PC-3 (cell line): ENCODE measurements around the gene NTN1. TPM values are rescaled to one million over a fixed set of nuclear protein-coding genes. Genes with fewer than 3 reads are reported as not detected.

Source experiments
- ATAC-seq: fragments of 200-7000 bp; cut with Tn5 transposase; 2 replicates; pipeline ENCODE4 v1.9.1; 2020; ENCODE audit warnings: mild to moderate bottlenecking, moderate library complexity
- BruUV-seq: library from RNA; stranded (reverse); fragments of 400-500 nt; replicated peaks from 2 replicates; lab custom pipeline; 2021; lab: Mats Ljungman, UMichigan
- CTCF ChIA-PET: fragments of 300-600 bp; sonication (Branson Sonifier 250); formaldehyde crosslinking; loops from one replicate; lab custom pipeline; 2022; ENCODE audit warnings: antibody characterized with exemption; lab: Charles Lee
- POLR2A ChIA-PET: fragments of 300-600 bp; sonication (Branson Sonifier 250); formaldehyde crosslinking; loops from one replicate; lab custom pipeline; 2022; ENCODE audit warnings: antibody characterized with exemption; ENCODE audit not compliant: unreplicated experiment; lab: Charles Lee
- DNase-seq: peaks from one replicate; pipeline ENCODE4 v3.0.0-alpha.2; 2015
- H2AFZ ChIP-seq: fragments of 300-600 bp; sonication (generic); 2 replicates; pipeline ENCODE4 v1.6.0; 2016; ENCODE audit warnings: antibody characterized with exemption, low read length
- H3F3A ChIP-seq: fragments of 300-600 bp; sonication (generic); one replicate; pipeline ENCODE4 v1.6.0; 2017; ENCODE audit warnings: antibody characterized with exemption, low read length, control low read depth, mild to moderate bottlenecking; ENCODE audit not compliant: unreplicated experiment
- H3K27ac ChIP-seq: fragments of 300-600 bp; sonication (generic); 2 replicates; pipeline ENCODE4 v1.5.1; 2016; ENCODE audit warnings: mild to moderate bottlenecking, low read length
- H3K27me3 ChIP-seq: fragments of 300-600 bp; sonication (generic); 2 replicates; pipeline ENCODE4 v1.6.1; 2016; ENCODE audit warnings: low read length, mixed read lengths
- H3K36me3 ChIP-seq: fragments of 300-600 bp; sonication (generic); 2 replicates; pipeline ENCODE4 v1.6.1; 2016; ENCODE audit warnings: low read depth, mixed run types, low read length, mixed read lengths
- H3K4me1 ChIP-seq: fragments of 300-600 bp; sonication (generic); 2 replicates; pipeline ENCODE4 v1.5.1; 2016; ENCODE audit warnings: low read length; ENCODE audit not compliant: insufficient read depth
- H3K4me2 ChIP-seq: fragments of 300-600 bp; sonication (generic); 2 replicates; pipeline ENCODE4 v1.6.0; 2016; ENCODE audit warnings: low read length
- H3K4me3 ChIP-seq: fragments of 300-600 bp; sonication (generic); 2 replicates; pipeline ENCODE4 v1.5.1; 2016; ENCODE audit warnings: mild to moderate bottlenecking, low read length, mixed read lengths
- H3K79me2 ChIP-seq: fragments of 300-600 bp; sonication (generic); 2 replicates; pipeline ENCODE4 v1.6.1; 2017; ENCODE audit warnings: low read length, mixed read lengths
- H3K9ac ChIP-seq: fragments of 300-600 bp; sonication (generic); 2 replicates; pipeline ENCODE4 v1.6.0; 2016; ENCODE audit warnings: mild to moderate bottlenecking, low read length
- H3K9me2 ChIP-seq: fragments of 300-600 bp; sonication (generic); replicated peaks from 2 replicates; pipeline ENCODE4 v1.6.1; 2016; ENCODE audit warnings: mixed run types, low read length, mixed read lengths
- H3K9me3 ChIP-seq: fragments of 300-600 bp; sonication (generic); 2 replicates; pipeline ENCODE4 v1.6.1; 2016; ENCODE audit warnings: low read length, mixed read lengths
- H4K20me1 ChIP-seq: fragments of 300-600 bp; sonication (generic); 2 replicates; pipeline ENCODE4 v1.6.1; 2016; ENCODE audit warnings: low read length, mixed read lengths
- CTCF ChIP-seq: fragments of 300-600 bp; sonication (generic); conservative IDR thresholded peaks from 2 replicates; pipeline ENCODE4 v1.5.1; 2017; ENCODE audit warnings: antibody characterized with exemption, low read depth, mild to moderate bottlenecking, low read length
- EZH2 ChIP-seq: fragments of 300-600 bp; sonication (generic); IDR thresholded peaks from one replicate; pipeline ENCODE4 v1.6.1; 2017; ENCODE audit warnings: antibody characterized with exemption, mild to moderate bottlenecking, low read length; ENCODE audit not compliant: unreplicated experiment
- EZH2phosphoT487 ChIP-seq: fragments of 300-600 bp; sonication (generic); IDR thresholded peaks from 2 replicates; pipeline ENCODE4 v1.6.1; 2018; ENCODE audit warnings: mild to moderate bottlenecking, antibody characterized with exemption, low read length, borderline replicate concordance
- intact Hi-C: fragments of 100-400 bp; cut with micrococcal nuclease; formaldehyde crosslinking; loops from 2 replicates; pipeline ENCODE4 v1.9.0; 2023
- total RNA-seq: library from RNA; depleted of rRNA; stranded (reverse); fragments of >200 nt; gene quantifications from 2 replicates; pipeline ENCODE4 v1.2.3, GENCODE V29; 2014

NTN1 gene
- total RNA-seq, 1 experiment from 2014 or later: 0.22 TPM

DNA sequence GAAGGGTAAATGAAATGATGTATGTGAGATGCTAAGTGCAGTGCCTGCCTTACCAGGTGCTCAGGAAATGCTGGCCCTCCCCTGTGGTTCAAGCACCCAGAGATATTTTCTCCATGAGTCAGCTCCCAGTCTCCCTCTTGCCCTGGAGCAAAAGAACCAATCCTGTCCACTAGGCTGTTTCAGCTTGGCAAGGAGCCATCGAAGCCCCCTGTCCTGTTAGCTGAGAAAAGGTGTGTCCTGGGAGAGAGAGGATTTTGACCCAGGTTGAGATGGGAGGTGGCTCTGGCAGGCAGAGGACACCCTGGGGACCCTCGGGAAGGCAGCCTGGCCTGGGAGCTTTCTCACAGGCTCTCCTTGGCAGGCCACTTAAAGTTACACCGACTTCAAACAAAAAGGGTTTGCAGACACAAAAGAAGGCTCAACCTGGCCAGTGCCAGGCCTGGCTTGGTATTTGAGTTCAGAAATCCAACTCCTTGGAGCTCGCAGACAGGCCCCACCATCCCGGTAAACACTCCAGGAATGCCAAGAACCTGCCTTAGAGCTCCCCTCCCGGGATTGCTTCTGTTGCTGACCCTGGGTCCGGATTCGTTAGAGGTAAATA, 29.6 kb downstream of the NTN1 start:
- peaks cover 8% of the 10 kb centered on the region for H3K4me1 ChIP-seq
- ChIA-PET POLR2A (no interaction called here), CTCF (no interaction called here)
- no peak overlapping the region for H3K4me2 ChIP-seq
- peak; percentile 62 for DNase-seq
- no peaks in the 10 kb centered on the region for H4K20me1 ChIP-seq
- H3K9me2 ChIP-seq: no peaks in the 10 kb centered on the region
- TF ChIP-seq CTCF (no peak), EZH2phosphoT487 (no peak), EZH2 (no peak)
- no peaks in the 10 kb centered on the region for H3K79me2 ChIP-seq
- intact Hi-C loops: no loop called here
- ATAC-seq: no peak
- H3F3A ChIP-seq: no peaks in the 10 kb centered on the region
- H3K27ac ChIP-seq: no peak overlapping the region
- H3K36me3 ChIP-seq: no peaks in the 10 kb centered on the region
- no TSS peak for BruUV-seq
- peaks cover 12% of the 10 kb centered on the region for H3K27me3 ChIP-seq
- no peak overlapping the region for H2AFZ ChIP-seq
- no peaks in the 10 kb centered on the region for H3K9me3 ChIP-seq
- H3K9ac ChIP-seq: no peak overlapping the region
- H3K4me3 ChIP-seq: no peak overlapping the region

GRCh38 chr17:9051561-9051960, 30.3 kb downstream of the NTN1 start:
- H3K4me1 ChIP-seq: peaks cover 8% of the 10 kb centered on the region
- ChIA-PET CTCF (no interaction called here), POLR2A (no interaction called here)
- TF ChIP-seq EZH2phosphoT487: no peak
- TF ChIP-seq CTCF: no peak
- no peak for TF ChIP-seq EZH2
- H3F3A ChIP-seq: no peaks in the 10 kb centered on the region
- no peak overlapping the region for H3K9ac ChIP-seq
- no peak overlapping the region for H2AFZ ChIP-seq
- no peaks in the 10 kb centered on the region for H3K36me3 ChIP-seq
- H3K27ac ChIP-seq: no peak overlapping the region
- H4K20me1 ChIP-seq: no peaks in the 10 kb centered on the region
- 0 out of 2 replicates have a peak, but pooled peaks cover 9% of the 10 kb centered on the region for H3K27me3 ChIP-seq
- DNase-seq (no peak), ATAC-seq (no peak)
- H3K9me2 ChIP-seq: no peaks in the 10 kb centered on the region
- no TSS peak for BruUV-seq
- H3K4me3 ChIP-seq: no peak overlapping the region
- no peak overlapping the region for H3K4me2 ChIP-seq
- intact Hi-C loops: no loop called here
- no peaks in the 10 kb centered on the region for H3K79me2 ChIP-seq
- no peaks in the 10 kb centered on the region for H3K9me3 ChIP-seq

DNA sequence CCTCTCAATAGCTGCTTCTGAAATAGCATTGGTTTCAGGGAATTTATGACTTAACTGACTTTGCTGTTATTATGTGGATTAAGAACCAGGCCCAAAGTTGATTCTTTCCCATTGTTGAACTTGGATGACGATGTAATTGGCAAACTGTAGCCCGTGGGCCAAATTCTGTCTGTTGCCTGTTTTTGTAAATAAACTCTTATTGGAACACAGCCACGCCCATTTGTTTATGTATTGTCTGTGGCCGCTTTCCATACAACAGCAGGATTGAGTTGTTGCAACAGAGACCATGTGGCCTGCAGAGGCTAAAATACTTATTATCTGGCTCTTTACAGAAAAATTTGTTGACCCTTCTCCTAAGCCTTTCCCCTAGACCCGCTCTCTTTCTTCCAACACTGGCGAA, 31.6 kb downstream of the NTN1 start:
- H3K79me2 ChIP-seq: no peaks in the 10 kb centered on the region
- H3K4me2 ChIP-seq: no peak overlapping the region
- no peak for DNase-seq
- CTCF ChIA-PET: no interaction called here
- H3K36me3 ChIP-seq: no peaks in the 10 kb centered on the region
- no peak overlapping the region for H2AFZ ChIP-seq
- no peaks in the 10 kb centered on the region for H3K9me2 ChIP-seq
- H3K27ac ChIP-seq: no peak overlapping the region
- peaks cover 20% of the 10 kb centered on the region; the same call in 1 of the 2 replicates for H3K27me3 ChIP-seq
- ATAC-seq: no peak
- H3K9me3 ChIP-seq: no peaks in the 10 kb centered on the region
- TF ChIP-seq EZH2phosphoT487: no peak
- no peak for TF ChIP-seq CTCF
- no peak for TF ChIP-seq EZH2
- POLR2A ChIA-PET: no interaction called here
- no peaks in the 10 kb centered on the region for H4K20me1 ChIP-seq
- no peaks in the 10 kb centered on the region for H3F3A ChIP-seq
- no peak overlapping the region for H3K4me3 ChIP-seq
- H3K4me1 ChIP-seq: peaks cover 8% of the 10 kb centered on the region
- BruUV-seq: no TSS peak
- no peak overlapping the region for H3K9ac ChIP-seq
- intact Hi-C loops: no loop called here
